Pons (tissue), 1 donor: ENCODE data around the gene WDR73.

ENCODE experiments used
- DNase-seq: peaks from one replicate; pipeline ENCODE4 v3.0.0-alpha.2; 2016; ENCODE audit warnings: low spot score

The WDR73 gene

GRCh38 chr15:84609818-84610525, 44.1 kb downstream of the WDR73 start:
- no peak for DNase-seq

GRCh38 chr15:84608707-84609284, 45.3 kb downstream of the WDR73 start:
- DNase-seq, result no peak

- no peak for DNase-seq
These were observed 47.4 kb downstream of the WDR73 start for GRCh38 chr15:84606653-84607120.

- DNase-seq, result no peak
These were observed 48.6 kb downstream of the WDR73 start for GRCh38 chr15:84605554-84605882.

- DNase-seq, result no peak
These were observed 49.1 kb downstream of the WDR73 start for GRCh38 chr15:84604826-84605553.

GRCh38 chr15:84603630-84604379, 50.3 kb downstream of the WDR73 start:
- no peak for DNase-seq

GRCh38 chr15:84601555-84601838, 52.6 kb downstream of the WDR73 start:
- DNase-seq, result no peak

GRCh38 chr15:84600687-84601554, 53.2 kb downstream of the WDR73 start, which contains the start of gene ZSCAN2:
ZSCAN2 (plus strand) TSS chr15:84601009; CDS start chr15:84603928, 2,919 bp downstream.
- peak; percentile 93 for DNase-seq

GRCh38 chr15:84600331-84600686, 53.8 kb downstream of the WDR73 start:
- no peak for DNase-seq

- DNase-seq, result no peak
These were observed 54.2 kb downstream of the WDR73 start for GRCh38 chr15:84599906-84600305.

GRCh38 chr15:84598993-84599392, 55.1 kb downstream of the WDR73 start:
- peak; percentile 75 for DNase-seq

- DNase-seq, result peak; percentile 83
These were observed 55.8 kb downstream of the WDR73 start for GRCh38 chr15:84598250-84598649.

GRCh38 chr15:84597296-84597695, 56.8 kb downstream of the WDR73 start:
- no peak for DNase-seq

- no peak for DNase-seq
These were observed 58.4 kb downstream of the WDR73 start for GRCh38 chr15:84595660-84596059.

- DNase-seq, result no peak
These were observed 59.3 kb downstream of the WDR73 start for GRCh38 chr15:84594617-84595290.

GRCh38 chr15:84591815-84592214, 62.3 kb downstream of the WDR73 start:
- DNase-seq, result no peak

GRCh38 chr15:84590406-84590805, 63.7 kb downstream of the WDR73 start:
- DNase-seq, result no peak
